CD4-positive, alpha-beta T cell treated with Interferon gamma for 1 hour (primary cell): ENCODE results near the gene MARCHF3.

Source experiments
- DNase-seq: peaks from one replicate; pipeline ENCODE4 v3.0.0-alpha.2; 2020

MARCHF3 gene

DNA sequence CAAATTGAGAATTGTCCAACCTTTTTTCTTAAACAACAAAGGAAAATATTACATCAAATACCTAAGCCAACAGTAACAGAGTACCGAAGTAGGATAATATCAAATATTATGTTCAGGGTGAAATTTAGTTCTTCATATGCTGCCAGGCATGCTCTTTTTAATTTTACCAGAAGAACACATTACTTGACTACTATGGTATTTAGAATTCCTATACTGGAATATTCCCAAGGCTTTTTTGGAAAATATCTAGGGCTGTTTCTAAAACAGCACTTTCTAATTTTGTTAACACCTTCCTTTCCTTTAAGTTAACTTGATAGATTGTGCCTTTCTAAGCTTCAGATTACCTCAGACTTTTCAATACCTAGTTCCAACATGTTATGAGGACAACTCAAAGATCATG is 48.7 kb downstream of the MARCHF3 start:
- no peak for DNase-seq

- no peak for DNase-seq
These were observed 49.1 kb downstream of the MARCHF3 start for GRCh38 chr5:126981222-126981621.

DNA sequence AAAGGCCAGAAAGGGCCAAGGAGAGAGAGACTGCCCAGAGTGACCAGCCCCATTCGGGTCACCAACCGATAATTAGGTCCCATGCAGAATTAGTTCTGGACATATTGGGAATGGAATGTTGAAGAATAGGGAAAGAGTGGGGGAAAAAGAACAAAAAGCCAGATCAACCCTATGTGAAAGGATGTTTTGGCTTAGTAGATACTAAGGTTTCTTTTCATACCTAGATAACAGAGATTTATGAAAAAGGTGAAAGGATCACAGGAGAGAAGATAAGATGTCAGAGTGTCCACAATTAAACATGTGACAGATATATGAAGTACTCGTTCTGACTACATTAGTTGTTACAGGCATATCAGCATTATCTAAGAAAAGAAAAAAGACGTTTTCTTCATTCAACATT is 52.1 kb downstream of the MARCHF3 start:
- DNase-seq = no peak

DNA sequence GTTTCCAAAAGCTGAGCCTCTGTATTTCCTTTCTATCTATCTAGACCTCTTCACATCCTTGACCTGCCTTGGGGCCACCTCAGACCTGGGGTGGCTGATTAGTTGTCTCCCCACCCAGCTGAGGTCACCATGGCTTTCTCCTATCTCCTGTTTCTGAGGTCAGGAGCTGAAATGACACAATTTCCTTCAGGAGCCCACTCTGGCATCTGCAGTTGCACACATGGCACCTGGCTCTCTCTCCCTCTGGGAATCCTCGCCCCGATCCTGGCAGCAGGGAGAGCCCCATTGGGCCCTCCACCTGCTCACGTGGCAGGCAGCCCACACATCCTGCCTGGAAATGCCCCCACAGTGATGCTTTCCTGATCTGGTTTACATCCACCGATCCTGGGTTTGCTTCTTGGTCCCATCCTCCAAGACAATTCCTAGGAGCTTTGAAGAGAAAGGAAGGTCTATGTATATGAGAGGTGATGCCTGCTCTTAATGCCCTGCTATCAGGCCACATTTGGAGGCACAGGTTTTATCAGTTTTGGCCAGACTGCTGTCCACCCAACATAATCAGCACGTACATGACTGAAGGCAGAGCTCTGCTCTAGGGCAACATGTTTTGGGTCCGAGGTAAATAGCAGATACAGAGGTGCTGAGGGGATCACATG is 53.7 kb downstream of the MARCHF3 start:
- no peak for DNase-seq

DNA sequence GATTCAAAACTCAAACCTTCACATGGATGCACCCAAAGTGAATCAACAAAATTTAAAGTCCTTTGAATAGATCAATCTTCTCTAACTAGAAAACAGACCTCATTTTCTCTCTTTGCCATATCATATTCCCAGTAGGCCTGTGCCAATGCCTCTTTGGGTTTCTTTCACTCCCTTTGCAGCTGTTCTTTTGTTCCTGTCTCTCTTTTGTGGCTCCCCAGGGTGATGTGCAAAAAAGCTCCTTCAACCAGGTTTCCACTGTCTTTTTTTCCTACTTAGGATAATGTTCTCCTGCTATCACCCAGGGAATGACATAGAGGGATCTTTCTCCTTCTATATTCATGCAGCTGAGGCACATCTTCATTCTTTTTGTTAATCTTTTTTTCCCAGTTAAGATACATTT is 54.6 kb downstream of the MARCHF3 start:
- DNase-seq = no peak

DNA sequence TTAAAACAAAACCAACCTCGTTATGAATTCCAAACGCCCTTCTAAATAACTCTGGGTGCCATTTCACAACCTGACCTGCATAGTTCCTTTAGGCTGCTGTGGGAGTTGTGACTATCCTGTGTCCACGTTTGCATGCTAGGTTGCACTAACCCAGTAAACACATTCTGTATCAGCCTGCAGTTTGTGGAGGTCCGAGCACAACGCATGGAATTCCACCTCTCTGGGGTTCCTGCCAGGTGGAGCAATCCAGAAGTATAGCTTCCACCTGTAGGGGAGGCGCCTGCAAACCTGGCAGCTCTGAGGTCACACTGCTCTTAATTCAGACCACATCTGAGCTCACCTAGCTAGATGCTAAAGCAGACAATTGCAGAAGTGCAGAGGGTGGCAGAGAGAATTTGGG is 57.2 kb downstream of the MARCHF3 start:
- no peak for DNase-seq

DNA sequence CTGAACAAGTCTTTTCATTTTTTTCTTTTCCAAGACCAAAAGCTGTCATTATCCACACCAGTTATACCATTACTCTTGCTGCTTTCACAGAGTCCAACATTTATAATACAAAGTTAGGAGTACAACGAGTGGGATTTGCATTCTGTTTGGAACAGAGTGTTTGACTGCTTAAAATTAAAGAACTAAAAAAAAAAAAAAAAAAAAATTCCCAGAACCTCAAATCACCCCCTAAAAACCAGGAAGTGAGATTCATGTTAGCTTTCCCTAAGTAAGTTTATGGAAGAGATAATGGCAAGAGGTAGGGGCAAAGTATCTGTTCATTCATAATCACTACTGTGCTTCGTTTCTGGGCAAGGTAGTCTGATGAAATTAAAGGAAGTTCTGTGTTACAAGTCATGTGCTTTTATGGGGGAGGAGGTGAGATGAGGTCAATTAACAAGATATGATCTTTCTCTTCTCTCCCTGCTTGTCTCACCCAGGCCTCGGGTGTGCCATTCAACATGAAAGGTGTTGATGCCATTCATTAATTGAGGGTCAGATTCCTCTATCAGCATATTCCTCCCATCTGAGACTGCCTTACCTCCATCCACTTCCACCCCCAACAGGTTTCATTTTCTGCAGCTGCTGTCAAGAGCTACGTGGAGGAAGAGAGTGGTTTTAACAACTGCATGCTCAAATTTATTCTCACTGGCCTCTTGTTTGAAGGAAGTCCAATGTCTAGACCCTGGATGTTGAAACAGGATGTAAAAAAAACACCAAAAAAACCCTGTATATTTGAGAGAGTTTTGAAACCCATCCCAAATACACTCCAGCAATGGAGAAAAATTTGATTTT is 58.1 kb downstream of the MARCHF3 start:
- DNase-seq = peak; percentile 41

- DNase-seq = no peak
These were observed 58.8 kb downstream of the MARCHF3 start for GRCh38 chr5:126971455-126972031.

DNA sequence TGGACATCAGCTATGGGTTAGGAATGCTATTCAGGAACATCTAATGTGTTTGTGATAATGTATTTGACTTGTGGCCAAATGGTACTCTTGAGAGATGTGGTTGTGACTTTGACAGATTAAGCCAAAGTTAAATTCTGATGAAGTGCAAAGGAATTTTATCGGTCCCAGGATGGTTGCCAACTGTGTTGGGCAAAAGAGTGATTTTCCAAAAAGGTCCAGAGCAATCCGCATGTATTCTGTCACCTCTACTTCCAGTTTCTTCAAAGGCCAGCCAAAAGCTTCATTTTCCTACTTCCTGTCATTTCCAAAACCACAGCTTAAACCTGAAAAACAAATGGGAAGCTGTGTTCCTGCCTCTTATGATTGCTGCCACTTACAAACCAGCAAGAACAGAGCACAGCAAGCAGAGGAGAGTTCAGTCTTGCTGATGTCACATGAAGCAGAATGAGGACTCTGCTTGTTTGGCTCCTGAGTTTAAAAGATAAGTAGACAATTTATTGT is 59.8 kb downstream of the MARCHF3 start:
- DNase-seq = no peak

GRCh38 chr5:126969548-126969947 is 60.8 kb downstream of the MARCHF3 start:
- no peak for DNase-seq

- DNase-seq = no peak
These were observed 62.4 kb downstream of the MARCHF3 start for GRCh38 chr5:126967808-126968466.

DNA sequence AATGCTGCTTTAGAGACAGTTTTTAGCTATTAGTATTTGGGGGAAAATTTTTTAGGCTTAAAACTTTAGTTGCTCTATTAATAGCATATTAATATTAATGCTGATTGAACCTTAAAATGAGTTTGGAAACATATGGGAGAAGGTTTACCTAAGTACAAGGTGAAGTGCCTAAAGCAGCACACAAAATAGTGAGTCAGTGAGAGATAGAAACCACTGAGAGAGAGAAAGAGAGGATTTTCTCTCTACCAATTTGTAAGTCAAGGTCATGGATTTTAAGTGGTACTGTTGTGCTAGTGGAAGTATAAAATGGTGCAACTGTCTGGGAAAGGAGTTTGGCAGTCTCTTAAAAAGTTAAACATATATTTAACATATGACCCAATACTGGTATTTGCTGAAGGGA is 64.9 kb downstream of the MARCHF3 start:
- DNase-seq = no peak

- no peak for DNase-seq
These were observed 65.3 kb downstream of the MARCHF3 start for GRCh38 chr5:126965061-126965475.

DNA sequence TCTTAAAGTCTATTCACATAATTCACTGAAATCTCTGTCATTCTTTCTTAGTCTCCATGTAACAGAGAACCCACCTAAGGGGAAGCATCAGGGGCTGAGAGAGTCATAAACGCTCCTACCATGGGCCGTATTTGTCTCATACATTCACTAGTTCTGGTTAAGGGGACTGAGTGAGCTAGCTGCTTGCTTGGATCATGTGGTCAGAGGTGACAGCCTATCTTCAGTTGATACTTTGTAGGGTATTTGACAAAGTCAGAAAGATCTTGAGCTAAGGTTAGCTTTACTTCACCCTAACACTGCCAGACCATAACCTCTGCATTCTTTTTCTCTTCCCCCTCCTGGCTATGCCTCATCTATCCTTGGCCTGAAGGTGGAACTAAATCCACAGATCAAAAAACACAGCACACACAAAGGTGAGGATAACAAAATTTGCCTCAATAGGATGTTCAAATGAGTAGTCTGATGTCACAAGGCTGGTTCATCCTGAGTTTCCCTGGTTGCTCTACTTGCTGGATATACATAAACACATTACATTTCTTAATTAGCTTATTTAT is 66.5 kb downstream of the MARCHF3 start:
- no peak for DNase-seq

GRCh38 chr5:126961702-126962101 is 68.7 kb downstream of the MARCHF3 start:
- no peak for DNase-seq

GRCh38 chr5:126961128-126961527 is 69.2 kb downstream of the MARCHF3 start:
- no peak for DNase-seq

- no peak for DNase-seq
These were observed 71.2 kb downstream of the MARCHF3 start for GRCh38 chr5:126959188-126959587.

DNA sequence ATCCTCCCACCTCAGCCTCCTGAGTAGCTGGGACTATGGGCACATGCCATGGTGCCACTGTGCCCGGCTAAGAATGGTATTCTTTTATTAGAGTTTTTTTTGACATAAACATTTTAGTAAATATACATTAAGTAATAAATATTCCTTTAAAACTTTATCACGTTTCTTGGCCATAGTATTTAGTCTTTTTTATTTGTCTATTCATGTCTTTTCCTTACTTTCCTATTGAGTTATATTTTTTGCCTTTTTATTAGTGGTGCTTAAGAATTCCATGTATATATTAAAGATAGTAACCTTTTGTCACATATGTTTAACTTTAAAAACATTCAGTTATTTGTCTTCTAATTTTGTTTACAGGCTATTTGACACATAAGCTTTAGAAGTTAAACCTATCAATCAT is 73.4 kb downstream of the MARCHF3 start:
- no peak for DNase-seq

DNA sequence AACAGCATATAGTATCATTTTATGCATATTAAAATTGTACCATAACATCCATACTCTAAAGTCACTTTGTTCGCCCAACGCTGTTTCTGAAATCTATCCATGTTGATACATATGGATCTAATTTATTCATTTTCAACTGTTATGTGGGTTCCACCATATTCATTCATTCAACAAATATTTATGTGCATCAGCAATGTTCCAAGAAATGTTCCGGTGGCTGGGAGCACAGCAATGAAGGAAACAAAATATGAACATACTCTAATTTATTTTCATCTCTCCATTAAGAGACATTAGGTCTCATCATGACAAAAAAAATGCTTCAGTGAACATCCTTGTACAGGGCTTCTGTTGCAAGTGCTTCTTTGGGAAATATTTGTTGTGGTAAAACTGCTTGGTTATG is 75.4 kb downstream of the MARCHF3 start:
- no peak for DNase-seq

- no peak for DNase-seq
These were observed 76.7 kb downstream of the MARCHF3 start for GRCh38 chr5:126953640-126954039.

GRCh38 chr5:126949475-126949874 is 80.9 kb downstream of the MARCHF3 start:
- no peak for DNase-seq

- no peak for DNase-seq
These were observed 81.9 kb downstream of the MARCHF3 start for GRCh38 chr5:126948453-126948852.

DNA sequence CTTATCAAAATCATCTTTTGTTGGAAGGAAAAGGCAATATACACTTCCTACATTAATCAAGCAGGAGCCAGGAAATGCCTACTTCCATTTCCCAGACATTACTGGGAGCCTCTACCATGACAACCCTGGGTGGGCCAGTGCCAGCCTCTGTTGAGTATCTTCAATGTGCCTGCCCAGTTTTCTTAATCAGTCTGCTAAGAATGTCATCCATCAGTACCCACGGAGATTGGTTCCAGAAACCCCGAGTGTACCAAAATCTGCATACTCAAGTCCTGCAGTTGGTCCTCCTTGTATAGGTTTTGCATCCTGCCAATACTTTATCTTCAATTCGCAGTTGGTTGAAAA is 82.4 kb downstream of the MARCHF3 start:
- DNase-seq = no peak
